Glomerular visceral epithelial cell (primary cell): ENCODE measurements around the gene CLEC3B.

Experiments used
- DNase-seq: peaks from one replicate; pipeline ENCODE4 v3.0.0-alpha.2; 2016; ENCODE audit errors: extremely low spot score

The CLEC3B gene

DNA sequence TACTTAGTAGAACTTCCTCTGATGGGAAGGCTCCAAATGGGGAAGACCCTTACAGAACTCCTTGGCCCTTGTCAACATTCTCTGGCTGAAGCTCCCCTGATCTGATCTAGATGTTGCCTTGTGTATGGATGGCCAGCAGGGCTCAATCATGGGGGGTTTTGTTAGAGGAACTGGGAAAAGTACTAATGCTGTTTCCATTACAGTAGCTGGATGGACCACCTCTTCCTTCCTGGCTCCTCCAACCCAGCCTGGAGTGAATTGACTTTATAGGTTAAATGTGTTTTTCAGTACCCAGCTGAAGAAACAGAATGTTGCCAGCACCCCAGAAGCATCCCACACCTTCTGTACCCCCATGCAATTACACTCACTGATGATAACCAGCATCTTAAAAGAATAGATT lies 22.7 kb upstream of the CLEC3B start:
- DNase-seq: no peak

DNA sequence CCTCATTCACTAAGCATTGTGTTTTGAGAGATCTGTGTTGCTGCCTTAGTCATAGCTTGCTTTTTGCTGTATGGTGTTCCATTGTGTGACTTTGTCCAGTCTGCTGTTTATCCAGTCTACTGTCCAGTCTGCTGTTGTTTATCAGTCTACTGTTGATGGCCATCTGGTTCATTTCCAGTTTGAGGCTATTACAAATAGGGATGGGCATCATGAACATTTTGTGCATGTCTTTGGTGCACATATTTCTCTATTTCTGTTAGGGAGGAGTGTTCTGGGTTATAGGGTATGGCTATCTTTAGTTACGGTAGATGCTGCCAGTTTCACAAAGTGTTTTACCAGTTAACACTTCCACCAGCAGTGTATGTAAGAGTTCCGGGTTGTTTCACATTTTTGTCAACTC lies 22.2 kb upstream of the CLEC3B start:
- DNase-seq: no peak

DNA sequence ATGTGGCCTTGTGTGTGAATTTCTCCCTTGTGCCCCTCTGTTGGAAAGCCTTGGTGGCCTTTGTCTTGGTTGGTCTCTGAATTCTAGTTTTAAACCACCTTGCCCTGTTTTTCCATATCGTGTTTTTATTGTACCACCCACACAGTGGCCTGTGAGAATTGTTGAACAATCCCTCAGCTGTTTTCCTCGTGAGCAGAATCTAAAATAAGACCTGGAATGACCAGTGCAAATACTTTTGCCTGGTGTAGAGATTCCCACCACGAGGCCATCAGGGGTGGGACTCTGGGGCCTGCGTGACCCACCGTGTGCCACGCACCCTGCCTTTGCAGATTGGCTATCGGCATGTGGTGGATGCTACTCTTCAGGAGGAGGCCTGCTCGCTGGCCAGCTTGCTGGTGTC lies 19.0 kb upstream of the CLEC3B start:
- DNase-seq: no peak

DNA sequence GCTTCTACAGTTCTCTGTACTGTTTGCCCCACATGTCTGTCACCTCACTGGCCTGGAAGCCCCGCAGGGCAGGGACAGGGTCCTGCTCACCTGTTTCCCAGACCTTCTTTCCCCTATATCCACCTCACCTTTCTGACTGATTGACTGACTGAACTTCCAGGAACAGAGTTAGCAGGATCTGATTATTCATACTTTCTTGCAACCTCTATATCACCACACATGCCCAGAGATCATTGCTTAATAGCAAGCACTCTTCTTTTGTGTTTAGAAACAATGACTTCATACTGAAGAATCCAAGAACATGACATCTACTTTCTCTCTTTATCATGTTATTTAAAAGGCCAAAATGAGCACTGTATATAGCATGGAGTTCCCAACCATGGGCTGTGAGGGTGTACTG lies 18.0 kb upstream of the CLEC3B start:
- DNase-seq: no peak

DNA sequence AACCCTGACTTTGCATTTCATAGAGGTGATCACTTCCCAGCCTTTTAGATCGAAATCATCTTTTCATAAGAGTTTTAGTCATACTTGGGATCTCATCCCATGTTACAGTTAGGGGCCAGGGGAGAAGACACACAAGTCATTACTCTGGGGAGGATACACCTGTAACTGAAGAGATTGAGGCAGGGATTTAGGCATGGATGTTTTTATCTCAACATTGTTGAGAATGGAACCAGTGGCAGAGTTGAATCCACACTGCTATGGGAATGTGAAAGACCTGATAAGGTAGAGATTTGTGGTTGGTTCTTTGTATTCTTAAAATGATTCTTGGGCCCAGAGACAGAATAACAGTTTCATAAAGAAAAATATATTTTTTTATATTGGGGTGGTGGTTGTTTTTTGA lies 16.2 kb upstream of the CLEC3B start:
- no peak for DNase-seq

DNA sequence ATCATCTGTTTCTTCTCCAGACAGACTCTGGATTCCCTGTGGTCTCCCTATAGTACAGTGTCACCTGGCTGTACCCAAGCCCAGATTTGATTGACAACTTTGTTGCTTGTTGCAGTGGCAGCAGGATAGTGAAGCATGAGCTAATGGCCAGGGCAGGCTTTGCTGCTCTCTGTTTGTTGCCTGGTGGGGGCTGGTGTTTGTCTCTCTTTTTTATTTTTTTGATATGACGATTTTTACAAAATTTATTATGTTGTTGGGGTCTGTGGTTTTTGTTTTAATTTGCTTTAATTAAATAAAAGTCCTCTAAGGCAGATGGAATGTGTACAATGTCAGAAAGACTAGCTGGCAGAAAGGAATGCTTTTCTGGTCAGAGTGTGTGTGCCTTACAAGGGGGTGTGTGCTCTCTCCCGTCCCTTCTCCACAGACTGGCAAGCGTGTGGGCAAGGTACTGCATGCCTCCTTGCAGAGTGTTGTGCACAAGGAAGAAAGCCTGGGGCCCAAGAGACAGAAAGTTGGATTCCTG lies 15.2 kb upstream of the CLEC3B start:
- peak; percentile 88 for DNase-seq

DNA sequence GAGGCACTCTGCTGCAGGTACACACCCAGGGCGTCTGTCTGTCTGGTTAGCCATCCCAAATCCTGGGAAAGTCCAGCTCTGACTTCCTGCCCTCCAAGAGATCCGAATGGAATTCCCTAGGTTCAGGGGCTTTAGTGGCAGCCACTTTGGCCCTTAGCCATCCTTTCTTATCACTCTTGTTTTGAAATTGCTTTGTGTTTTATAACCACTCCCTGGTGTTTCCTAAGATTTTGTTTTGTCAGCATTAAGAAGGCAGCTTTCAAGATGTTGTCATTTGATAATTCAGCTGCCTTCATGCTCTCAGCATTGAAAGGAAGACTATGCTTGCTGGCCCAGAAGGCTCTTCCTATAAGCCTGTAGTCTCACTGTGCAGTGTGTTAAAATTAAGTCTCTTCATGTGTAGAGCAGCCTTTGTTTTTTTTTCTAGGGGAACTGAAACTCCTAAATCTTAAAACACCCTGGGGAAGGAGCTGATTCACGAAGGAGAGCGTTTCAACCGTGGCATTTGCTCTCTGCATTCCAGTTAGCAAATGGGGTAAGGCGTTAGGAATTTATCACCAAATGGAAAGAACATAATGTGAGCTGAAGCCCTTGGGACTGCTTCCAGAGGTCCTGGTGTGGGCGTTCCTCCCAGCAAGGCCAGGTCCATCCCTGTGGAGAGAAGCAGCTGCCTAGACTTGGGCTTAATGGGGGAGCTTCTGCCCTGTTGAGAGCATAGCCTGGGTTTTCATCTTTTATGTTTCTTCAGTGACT lies 14.2 kb upstream of the CLEC3B start:
- DNase-seq: peak; percentile 83

DNA sequence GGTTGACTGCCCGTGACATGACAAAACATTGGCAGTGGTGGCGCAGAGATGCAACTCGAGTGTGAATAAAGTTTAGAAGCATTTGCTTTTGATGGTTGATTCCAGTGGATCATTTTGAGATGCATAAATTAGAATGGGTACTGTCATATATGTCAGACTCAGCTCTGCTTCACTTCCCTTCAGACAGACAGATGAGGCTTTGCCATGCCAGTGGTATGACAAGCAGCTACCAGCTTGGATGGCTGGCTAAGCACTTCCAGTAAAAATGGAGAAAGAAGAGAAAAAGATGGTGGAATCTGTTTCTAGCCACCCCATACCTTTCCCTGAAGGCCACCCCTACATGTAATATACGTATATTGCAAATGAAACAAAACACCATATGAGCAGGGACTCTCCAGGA lies 13.5 kb upstream of the CLEC3B start:
- no peak for DNase-seq

DNA sequence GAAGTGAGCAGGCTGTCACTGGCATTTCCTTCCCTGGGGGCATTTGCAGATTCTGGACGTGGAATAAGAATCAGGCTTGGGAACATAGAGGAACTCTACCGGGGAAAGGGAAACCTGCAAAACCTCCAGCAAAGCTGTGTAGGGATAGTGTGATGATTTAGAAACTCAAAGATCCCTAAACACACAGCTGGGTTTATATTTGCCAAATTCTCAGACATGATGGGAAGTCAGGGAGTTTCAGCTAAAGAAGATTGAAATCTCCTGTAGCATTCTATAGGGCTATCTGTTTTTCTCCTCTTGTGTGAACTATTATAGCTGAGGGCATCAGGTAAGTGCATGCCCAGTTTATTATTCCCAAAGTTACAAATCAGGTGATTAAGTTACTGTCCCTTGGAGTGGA lies 9.2 kb upstream of the CLEC3B start:
- DNase-seq: no peak

DNA sequence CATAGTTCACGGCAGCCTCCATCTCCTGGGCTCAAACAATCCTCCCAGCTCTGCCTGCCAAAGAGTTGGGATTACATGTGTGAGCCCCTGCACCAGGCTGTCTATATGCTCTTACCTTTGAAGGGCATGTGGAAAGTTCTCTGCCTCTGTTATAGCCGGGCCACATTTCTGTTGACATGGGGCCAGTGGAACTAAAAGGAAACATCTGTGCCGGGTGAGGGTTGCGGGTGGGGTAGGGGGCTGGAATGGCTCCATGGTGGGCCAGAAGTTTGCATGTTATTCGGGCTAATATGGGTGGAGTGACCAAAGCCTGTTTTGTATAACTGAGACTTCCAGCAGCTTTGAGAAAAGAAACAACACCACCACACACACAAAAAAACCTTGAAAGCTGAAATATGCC lies 8.3 kb upstream of the CLEC3B start:
- DNase-seq: no peak

DNA sequence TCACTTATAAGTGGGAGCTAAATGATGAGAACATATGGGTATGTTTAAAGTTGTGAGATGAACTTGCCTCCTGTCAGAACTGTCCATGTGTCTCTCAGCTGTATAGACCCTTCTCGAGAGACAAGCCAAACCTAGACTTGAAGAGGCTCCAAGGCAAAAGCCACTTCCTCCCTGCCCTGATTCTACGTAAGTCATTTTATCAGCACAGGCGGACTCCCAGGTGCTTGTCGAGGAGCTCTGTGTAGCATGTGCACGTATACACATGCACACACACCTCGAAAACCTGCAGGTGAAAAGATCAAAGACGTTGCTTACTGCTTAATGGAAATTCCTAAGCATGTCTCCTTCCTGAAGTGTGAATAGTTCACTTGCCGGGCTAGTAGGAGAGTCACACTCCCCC lies 5.6 kb upstream of the CLEC3B start:
- DNase-seq: no peak

DNA sequence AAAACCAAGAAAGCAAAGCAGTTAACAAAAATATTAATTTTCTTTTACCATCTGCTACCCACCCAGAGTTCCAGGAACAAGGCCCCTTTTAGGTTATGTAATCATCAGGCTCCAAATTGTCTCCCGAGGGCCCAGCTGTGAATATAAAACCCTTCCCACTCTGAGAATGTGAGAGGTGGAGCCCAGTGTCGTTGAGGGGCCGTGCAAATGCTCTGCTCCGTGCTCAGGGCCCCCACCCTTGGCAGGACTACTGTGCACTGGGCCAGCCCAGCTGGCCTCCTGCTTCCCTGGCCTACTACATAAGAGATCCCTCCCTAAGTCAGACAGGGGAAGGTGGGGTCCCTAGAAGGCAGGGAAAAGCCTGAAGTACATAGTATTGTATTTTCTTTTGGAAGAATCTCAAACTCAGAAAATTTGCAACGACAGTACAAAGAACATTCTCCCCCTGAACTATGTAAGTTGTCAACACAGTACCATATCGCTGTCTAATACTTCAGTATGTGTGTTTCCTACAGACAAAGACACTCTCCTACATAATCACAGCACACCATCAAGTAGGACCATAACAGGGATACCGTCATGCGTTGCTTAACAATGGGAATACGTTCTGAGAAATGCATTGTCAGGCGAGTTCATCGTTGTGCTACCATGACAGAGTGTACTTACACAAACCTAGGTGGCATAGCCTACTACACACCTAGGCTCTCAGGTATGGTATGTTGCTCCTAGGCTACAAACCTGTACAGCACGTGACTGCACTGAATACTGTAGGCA lies 4.4 kb upstream of the CLEC3B start:
- no peak for DNase-seq

DNA sequence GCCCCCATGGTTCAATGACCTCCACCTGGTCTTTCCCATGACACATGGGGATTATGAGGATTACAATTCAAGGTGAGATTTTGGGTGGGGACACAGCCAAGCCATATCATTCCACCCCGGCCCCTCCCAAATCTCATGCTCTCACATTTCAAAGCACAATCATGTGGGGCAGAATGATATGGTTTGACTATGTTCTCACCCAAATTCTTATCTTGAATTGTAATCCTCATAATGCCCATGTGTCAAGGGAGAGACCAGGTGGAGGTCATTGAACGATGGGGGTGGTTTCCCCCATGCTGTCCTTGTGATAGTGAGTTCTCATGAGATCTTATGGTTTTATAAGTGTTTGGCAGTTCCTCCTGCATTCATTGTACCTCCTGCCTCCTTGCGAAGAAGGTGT lies 2.4 kb upstream of the CLEC3B start:
- no peak for DNase-seq

DNA sequence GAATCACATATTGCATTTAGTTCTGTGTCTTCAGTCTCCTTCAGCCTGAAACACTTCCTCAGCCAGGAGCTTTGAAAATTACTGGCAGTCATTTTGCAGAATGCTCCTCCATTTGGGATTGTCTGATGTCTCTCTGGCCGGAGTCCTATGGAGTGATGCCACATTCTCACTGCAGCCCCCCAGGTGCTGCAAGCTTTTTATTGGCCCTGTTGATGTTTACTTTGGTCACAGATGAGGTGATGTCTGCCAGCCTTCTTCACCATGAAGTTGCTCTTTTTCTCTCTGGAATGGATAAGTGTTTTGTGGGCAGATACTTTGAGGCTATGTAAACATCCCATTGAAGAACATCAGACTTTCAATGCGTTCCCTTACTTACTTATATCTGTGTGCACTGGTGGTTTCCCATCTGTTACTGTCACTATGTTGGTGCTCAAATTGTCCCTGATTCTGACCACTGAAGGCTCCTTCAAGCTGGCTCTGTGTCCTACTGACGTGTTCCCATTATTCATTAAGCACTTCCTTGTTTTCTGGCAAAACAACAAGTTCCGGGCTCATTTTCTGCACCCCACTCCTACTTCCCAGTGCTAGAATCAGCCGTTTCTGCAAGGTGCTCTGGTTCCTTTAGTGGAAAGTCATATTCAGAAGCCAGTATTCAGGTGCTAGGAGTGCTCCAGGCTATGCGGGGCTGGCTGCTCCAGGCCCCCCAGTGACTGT lies 1.4 kb upstream of the CLEC3B start:
- no peak for DNase-seq

DNA sequence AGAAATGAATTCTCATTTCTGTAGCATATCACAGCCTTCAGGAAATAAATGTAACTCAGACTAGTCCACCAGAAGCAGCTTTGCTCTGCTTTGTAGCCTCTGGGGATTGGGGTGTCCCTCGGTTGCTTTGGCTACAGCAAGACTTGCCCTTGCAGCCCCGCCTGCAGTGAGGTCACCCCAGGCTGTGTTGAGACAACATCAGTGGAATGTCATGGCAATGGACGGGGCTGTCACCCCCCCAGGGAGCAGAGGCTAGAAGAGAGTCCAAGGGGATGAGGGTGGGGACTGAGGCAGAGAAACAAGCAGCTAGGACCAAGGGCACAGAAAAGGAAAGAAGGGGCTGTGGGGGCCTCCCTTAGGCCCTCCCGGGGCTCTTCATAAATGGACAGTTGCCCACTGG lies 854 bp downstream of the CLEC3B start:
- DNase-seq: peak; percentile 29

DNA sequence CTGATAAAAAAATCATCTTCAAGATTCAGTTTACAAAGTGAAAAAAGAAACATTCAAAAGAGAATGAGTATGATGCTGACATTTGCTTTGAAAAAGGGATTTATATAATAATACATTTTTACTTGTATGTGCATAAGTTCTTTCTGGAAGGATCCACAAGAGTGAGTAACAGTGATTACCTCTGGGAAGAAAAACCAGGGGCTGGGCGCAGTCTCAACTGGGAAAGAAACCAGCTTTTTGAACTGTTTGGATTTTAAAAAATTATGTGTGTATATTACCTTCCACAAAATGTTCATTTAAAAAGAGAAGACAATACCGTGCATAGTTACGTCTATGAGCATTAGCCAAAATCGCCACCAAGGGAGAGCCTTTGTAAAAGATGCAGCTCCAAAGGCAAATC lies 1.3 kb downstream of the CLEC3B start:
- no peak for DNase-seq

DNA sequence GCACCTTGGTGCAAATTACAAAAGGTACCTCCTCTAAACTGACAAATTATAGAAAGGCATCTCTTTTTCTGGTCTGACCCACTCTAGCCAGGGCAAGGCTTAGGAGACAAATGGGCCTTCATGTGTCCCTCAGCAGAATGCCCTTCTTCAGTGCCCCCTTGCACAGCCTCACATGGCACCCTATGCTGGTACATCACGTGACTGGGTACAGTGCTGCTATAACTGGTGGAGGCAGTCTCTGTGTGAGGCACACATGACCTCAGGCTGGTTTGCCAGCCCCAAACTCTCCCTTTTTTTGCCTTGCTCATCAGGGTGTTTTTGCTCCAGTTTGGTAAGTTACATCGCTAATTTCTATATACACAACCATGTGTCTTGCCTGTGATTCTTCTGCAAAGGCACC lies 3.1 kb downstream of the CLEC3B start:
- DNase-seq: no peak

DNA sequence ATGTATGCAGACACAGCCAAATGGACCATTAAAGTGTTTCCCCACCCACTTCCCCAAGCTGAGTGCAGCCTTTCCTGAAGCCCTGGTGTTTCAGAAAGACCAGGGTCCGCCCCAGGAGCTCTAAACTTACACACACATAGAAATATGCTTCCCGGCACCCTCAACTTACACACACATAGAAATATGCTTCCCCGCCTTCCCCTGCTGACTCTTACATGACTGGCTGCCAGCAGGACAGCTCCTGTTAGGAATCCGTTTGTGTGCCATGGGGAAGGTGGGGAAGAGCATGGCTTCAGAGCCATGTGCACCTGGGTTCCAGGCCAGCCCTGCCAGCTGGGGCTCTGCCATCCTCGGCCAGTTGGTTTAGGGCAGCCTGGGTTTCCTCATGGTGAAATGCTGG lies 3.6 kb downstream of the CLEC3B start:
- DNase-seq: no peak

DNA sequence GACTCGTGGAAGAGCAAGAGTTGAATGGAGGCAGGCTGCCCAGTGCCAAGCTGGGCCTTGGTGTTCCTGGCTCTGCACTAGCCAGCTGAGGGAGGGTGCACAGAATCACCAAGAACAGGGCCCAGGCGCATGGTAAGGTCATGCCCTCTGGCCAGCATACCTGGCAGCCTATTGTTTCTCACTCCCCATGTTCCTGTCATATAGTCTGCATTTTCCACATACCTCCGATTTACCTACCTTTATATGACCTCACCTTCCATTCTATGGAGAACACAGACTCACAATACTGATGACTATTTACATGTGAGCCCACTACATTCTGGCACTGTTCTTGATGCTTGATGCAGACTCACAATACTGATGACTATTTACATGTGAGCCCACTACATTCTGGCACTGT lies 5.4 kb downstream of the CLEC3B start:
- no peak for DNase-seq

DNA sequence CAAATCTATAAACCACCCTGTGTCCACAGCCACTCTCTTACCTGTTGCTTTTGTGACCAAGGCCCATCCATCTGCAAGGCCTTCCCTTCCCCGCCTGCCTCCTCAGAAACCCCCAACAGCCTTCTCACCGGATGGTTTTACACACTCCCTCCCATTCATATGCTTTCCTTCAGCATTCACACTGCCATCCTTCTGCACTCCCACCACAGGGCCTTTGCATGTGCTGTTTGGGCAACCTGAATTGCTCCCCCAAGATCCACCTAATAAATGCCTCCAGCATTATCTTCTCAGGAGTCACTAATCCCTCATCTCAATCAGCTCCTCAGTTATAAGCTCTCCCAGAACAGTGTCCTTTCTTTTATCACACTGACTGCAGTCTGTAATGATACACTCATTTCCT lies 6.0 kb downstream of the CLEC3B start:
- DNase-seq: no peak

DNA sequence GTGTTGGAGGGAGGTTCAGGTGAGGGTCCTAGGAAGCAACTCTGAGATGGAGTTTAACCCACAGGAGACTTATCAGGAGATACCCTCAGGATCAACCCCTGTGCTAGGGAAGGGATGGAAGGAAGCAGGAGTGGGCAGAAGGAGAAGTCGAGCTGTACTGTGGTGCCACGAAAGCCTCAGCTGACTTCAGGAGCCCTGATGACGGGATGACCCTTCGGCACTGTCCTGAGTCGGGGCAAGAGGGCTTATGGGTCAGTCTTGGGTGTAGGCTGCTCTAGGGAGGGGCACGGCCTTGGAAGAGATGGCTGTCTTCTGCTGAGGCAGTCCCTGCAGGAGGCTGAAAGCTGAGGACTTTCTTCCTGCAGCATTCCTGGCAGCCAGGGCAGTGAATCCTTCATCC lies 7.7 kb downstream of the CLEC3B start:
- no peak for DNase-seq

DNA sequence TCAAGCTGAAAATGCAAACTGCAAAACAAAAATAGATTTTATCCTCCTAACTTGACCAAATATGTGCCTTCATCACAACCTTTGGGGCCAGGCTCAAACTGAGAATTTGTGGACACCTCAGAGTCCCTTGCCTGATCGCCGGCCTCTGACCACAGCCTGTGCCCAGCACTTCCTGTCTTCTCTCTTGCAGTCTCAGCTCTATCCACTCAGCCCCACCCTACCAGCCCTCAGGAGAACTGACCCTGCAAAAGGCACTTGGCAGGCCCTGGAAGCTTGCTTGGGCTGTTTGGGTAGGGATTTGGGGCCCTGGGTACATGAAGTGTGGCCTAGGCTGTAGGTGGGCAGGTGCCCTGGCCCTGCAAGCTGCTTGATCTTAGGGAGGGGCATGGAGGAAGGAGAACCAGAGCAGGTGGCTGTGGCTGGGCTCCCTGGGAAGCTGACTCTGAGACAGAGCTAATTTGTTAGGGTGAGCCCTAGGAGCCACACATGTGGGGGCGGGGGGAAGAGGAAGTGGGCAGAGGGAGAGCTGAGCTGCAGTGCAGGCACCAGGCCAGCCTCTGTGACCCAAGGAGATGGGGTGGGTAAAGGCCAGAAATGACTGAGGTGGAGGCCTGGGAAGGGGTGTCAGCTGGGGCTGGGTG lies 8.6 kb downstream of the CLEC3B start:
- peak; percentile 39 for DNase-seq
